ENCODE measurements around the gene CDHR5. TPM values are rescaled to one million over a fixed set of nuclear protein-coding genes. Genes with fewer than 3 reads are reported as not detected.

Gene CDHR5
- total and polyA plus RNA-seq, 7 experiments from 2014 or later, result not detected

- peaks cover 3 to 18% (median 8%) of the 10 kb centered on the region in 7 donors for H3K4me1 Mint-ChIP-seq
- no peaks in the 10 kb centered on the region for H3K27me3 ChIP-seq (ENCODE audit: control insufficient read depth in 2 of 2, insufficient read depth in 2 of 2, low read length in 2 of 2)
- POLR2A ChIA-PET, result interaction anchor here (0.8 to 3.2 kb wide), 11 partner anchors 9 to 157 kb away, joined by 3 to 17 read pairs (median 4); partner anchors contain the start of gene LMNTD2
- H3K27me3 Mint-ChIP-seq, result peaks cover 0 to 3% (median 0%) of the 10 kb centered on the region in 5 donors
- intact Hi-C loops (cut with micrococcal nuclease), result loop anchor here (2.0 to 10.0 kb wide), 4 partner anchors 35 to 362 kb away; partner anchors contain the start of genes BET1L (in 1 of the 2), CEND1 (in 1 of the 2), HRAS (in 1 of the 2) and RIC8A (in 1 of the 2)
- ATAC-seq (no peak), DNase-seq (no peak)
- peak overlapping the region in 4 of 9 donors; percentile 40 to 82 (median 68) for H3K27ac Mint-ChIP-seq
- H3K4me3 ChIP-seq (ENCODE audit: low read length), result peak overlapping the region; percentile 73
- CTCF ChIA-PET, result no interaction called here
- H3K36me3 ChIP-seq (ENCODE audit: control insufficient read depth in 2 of 3, insufficient read depth in 3 of 3, low read length in 3 of 3), result peaks cover 0 to under 1% (median 0%) of the 10 kb centered on the region in 3 experiments
- H3K36me3 Mint-ChIP-seq, result no peaks in the 10 kb centered on the region
- H3K27ac ChIP-seq (ENCODE audit: low read depth, low read length), result peak overlapping the region; percentile 65
- no peaks in the 10 kb centered on the region for H3K9me3 Mint-ChIP-seq
- peak overlapping the region; percentile 69 to 84 (median 77) for H3K4me3 Mint-ChIP-seq
- no peaks in the 10 kb centered on the region for H3K9me3 ChIP-seq (ENCODE audit: control insufficient read depth in 2 of 3, low read length in 3 of 3)
- H3K4me1 ChIP-seq (ENCODE audit: control insufficient read depth in 2 of 2, insufficient read depth in 2 of 2, low read length in 2 of 2), result peaks cover 6 to 12% of the 10 kb centered on the region in 2 donors
These were observed 55.4 kb downstream of the CDHR5 start for GRCh38 chr11:569158-569885.

GRCh38 chr11:568306-569157, 56.2 kb downstream of the CDHR5 start:
- no peaks in the 10 kb centered on the region for H3K27me3 ChIP-seq (ENCODE audit: control insufficient read depth in 2 of 2, insufficient read depth in 2 of 2, low read length in 2 of 2)
- ChIA-PET CTCF (no interaction called here), POLR2A (interaction anchor here (0.8 to 3.2 kb wide), 12 partner anchors 9 to 158 kb away, joined by 3 to 17 read pairs (median 4); partner anchors contain the start of genes LMNTD2 and TMEM80)
- H3K4me3 ChIP-seq (ENCODE audit: low read length), result peak overlapping the region; percentile 73
- peaks cover 0 to 2% (median 0%) of the 10 kb centered on the region in 5 donors for H3K36me3 Mint-ChIP-seq
- intact Hi-C loops (cut with micrococcal nuclease), result loop anchor here (1.0 to 10.0 kb wide), 7 partner anchors 8 to 361 kb away; partner anchors contain the start of genes LMNTD2 (in 2 of the 2), PHRF1 (in 2 of the 2), RASSF7 (in 2 of the 2) and BET1L (in 1 of the 2)
- ATAC-seq (peak; percentile 95), DNase-seq (peak; percentile 87 to 99 (median 95))
- peak overlapping the region; percentile 65 for H3K27ac ChIP-seq (ENCODE audit: low read depth, low read length)
- peak overlapping the region; percentile 69 to 84 (median 77) for H3K4me3 Mint-ChIP-seq
- H3K4me1 Mint-ChIP-seq, result peaks cover 0 to 16% (median 3%) of the 10 kb centered on the region in 7 donors
- H3K27ac Mint-ChIP-seq, result peak overlapping the region in 3 of 9 donors; percentile 40 to 82 (median 68)
- no peaks in the 10 kb centered on the region for H3K9me3 Mint-ChIP-seq
- peaks cover 6 to 8% of the 10 kb centered on the region in 2 donors for H3K4me1 ChIP-seq (ENCODE audit: control insufficient read depth in 2 of 2, insufficient read depth in 2 of 2, low read length in 2 of 2)
- H3K9me3 ChIP-seq (ENCODE audit: control insufficient read depth in 2 of 3, low read length in 3 of 3), result no peaks in the 10 kb centered on the region
- H3K36me3 ChIP-seq (ENCODE audit: control insufficient read depth in 2 of 3, insufficient read depth in 3 of 3, low read length in 3 of 3), result peaks cover 0 to 8% (median 0%) of the 10 kb centered on the region in 3 experiments
- no peaks in the 10 kb centered on the region for H3K27me3 Mint-ChIP-seq

GRCh38 chr11:567629-568292, 57.0 kb downstream of the CDHR5 start:
- ATAC-seq (no peak), DNase-seq (no peak)
- ChIA-PET POLR2A (interaction anchor here (0.7 to 3.2 kb wide), 8 partner anchors 8 to 159 kb away, joined by 3 to 17 read pairs (median 6); partner anchors contain the start of genes LMNTD2, PHRF1 and TMEM80), CTCF (no interaction called here)
- Mint-ChIP-seq H3K36me3 (peaks cover 0 to 3% (median 0%) of the 10 kb centered on the region in 5 donors), H3K4me3 (peak overlapping the region; percentile 50 to 91 (median 70)), H3K4me1 (peaks cover 0 to 16% (median 3%) of the 10 kb centered on the region in 7 donors), H3K27ac (peak overlapping the region; percentile 52 to 87 (median 76)), H3K9me3 (no peaks in the 10 kb centered on the region), H3K27me3 (no peaks in the 10 kb centered on the region)
- H3K27ac ChIP-seq (ENCODE audit: low read depth, low read length), result peak overlapping the region; percentile 51
- no peaks in the 10 kb centered on the region for H3K9me3 ChIP-seq (ENCODE audit: control insufficient read depth in 2 of 3, low read length in 3 of 3)
- intact Hi-C loops (cut with micrococcal nuclease), result loop anchor here (1.0 to 10.0 kb wide), 7 partner anchors 7 to 360 kb away; partner anchors contain the start of genes LMNTD2 (in 2 of the 2), PHRF1 (in 2 of the 2), RASSF7 (in 2 of the 2) and BET1L (in 1 of the 2)
- H3K27me3 ChIP-seq (ENCODE audit: control insufficient read depth in 2 of 2, insufficient read depth in 2 of 2, low read length in 2 of 2), result no peaks in the 10 kb centered on the region
- peaks cover 6 to 8% of the 10 kb centered on the region in 2 donors for H3K4me1 ChIP-seq (ENCODE audit: control insufficient read depth in 2 of 2, insufficient read depth in 2 of 2, low read length in 2 of 2)
- H3K4me3 ChIP-seq (ENCODE audit: low read length), result peak overlapping the region; percentile 27
- H3K36me3 ChIP-seq (ENCODE audit: control insufficient read depth in 2 of 3, insufficient read depth in 3 of 3, low read length in 3 of 3), result peaks cover 0 to 14% (median 0%) of the 10 kb centered on the region in 3 experiments

GRCh38 chr11:567011-567628, 57.6 kb downstream of the CDHR5 start:
- no peak overlapping the region for H3K27ac ChIP-seq (ENCODE audit: low read depth, low read length)
- CTCF ChIA-PET, result interaction anchor here (1.5 kb wide), 1 partner anchor 13 kb away, joined by 3 read pairs; no protein-coding TSS in a partner anchor
- intact Hi-C loops (cut with micrococcal nuclease), result loop anchor here in 1 of 2 donors (5.0 to 10.0 kb wide), 2 partner anchors 228 to 360 kb away; partner anchors contain the start of genes BET1L, CEND1, RIC8A and SLC25A22

More at GRCh38 chr11:567011-567628, 57.6 kb downstream of the CDHR5 start:
- DNase-seq (peak in 1 of 9 donors; percentile 22), ATAC-seq (no peak)
- Mint-ChIP-seq H3K27ac (peak overlapping the region; percentile 52 to 87 (median 76)), H3K27me3 (no peaks in the 10 kb centered on the region), H3K4me1 (peaks cover 0 to 16% (median 3%) of the 10 kb centered on the region in 7 donors), H3K4me3 (peak overlapping the region; percentile 50 to 91 (median 70)), H3K36me3 (peaks cover 0 to 3% (median 0%) of the 10 kb centered on the region in 5 donors), H3K9me3 (no peaks in the 10 kb centered on the region)
- POLR2A ChIA-PET, result interaction anchor here (0.7 to 1.2 kb wide), 4 partner anchors 8 to 129 kb away, joined by 3 to 6 read pairs (median 4); partner anchors contain the start of genes PHRF1 and TMEM80
- Histone ChIP-seq H3K4me3 (ENCODE audit: low read length) (no peak overlapping the region), H3K9me3 (ENCODE audit: control insufficient read depth in 2 of 3, low read length in 3 of 3) (no peaks in the 10 kb centered on the region), H3K4me1 (ENCODE audit: control insufficient read depth in 2 of 2, insufficient read depth in 2 of 2, low read length in 2 of 2) (peaks cover 6 to 12% of the 10 kb centered on the region in 2 donors), H3K27me3 (ENCODE audit: control insufficient read depth in 2 of 2, insufficient read depth in 2 of 2, low read length in 2 of 2) (no peaks in the 10 kb centered on the region), H3K36me3 (ENCODE audit: control insufficient read depth in 2 of 3, insufficient read depth in 3 of 3, low read length in 3 of 3) (peaks cover 0 to 14% (median 0%) of the 10 kb centered on the region in 3 experiments)
